ENCODE results near the gene FCN3.

The FCN3 gene

GRCh38 chr1:27360159-27361043 lies 14.2 kb downstream of the FCN3 start:
- TF ChIP-seq CTCF (conservative IDR thresholded peaks at IDR 0.05; ENCODE audit: low read depth), result no peak
- CTCF ChIA-PET, result interaction anchor here (0.6 to 4.9 kb wide), 4 partner anchors 9 to 60 kb away, joined by 3 to 21 read pairs (median 4); no protein-coding TSS in a partner anchor

GRCh38 chr1:27359822-27360158 lies 14.8 kb downstream of the FCN3 start:
- TF ChIP-seq CTCF (conservative IDR thresholded peaks at IDR 0.05; ENCODE audit: low read depth), result no peak
- no peak for DNase-seq (ENCODE audit: low spot score)
- CTCF ChIA-PET, result interaction anchor here (0.6 to 4.9 kb wide), 2 partner anchors 45 to 60 kb away, joined by 5 to 21 read pairs; no protein-coding TSS in a partner anchor
- POLR2A ChIA-PET (ENCODE audit: low non-redundant PET), result interaction anchor here (0.6 kb wide), 1 partner anchor 11 kb away, joined by 4 read pairs; no protein-coding TSS in a partner anchor
- H3K27ac ChIP-seq, result peak overlapping the region; percentile 98

More at GRCh38 chr1:27360159-27361043, 14.2 kb downstream of the FCN3 start:
- peak overlapping the region; percentile 100 for H3K27ac ChIP-seq
- no peak for DNase-seq (ENCODE audit: low spot score)
- POLR2A ChIA-PET (ENCODE audit: low non-redundant PET), result interaction anchor here (0.6 kb wide), 1 partner anchor 11 kb away, joined by 4 read pairs; no protein-coding TSS in a partner anchor

GRCh38 chr1:27358928-27359313 lies 15.7 kb downstream of the FCN3 start:
- DNase-seq (ENCODE audit: low spot score), result no peak
- CTCF ChIA-PET, result interaction anchor here (0.8 to 4.9 kb wide), 4 partner anchors 16 to 59 kb away, joined by 4 to 21 read pairs (median 8); no protein-coding TSS in a partner anchor
- peak overlapping the region; percentile 98 for H3K27ac ChIP-seq
- TF ChIP-seq CTCF (conservative IDR thresholded peaks at IDR 0.05; ENCODE audit: low read depth), result no peak
- POLR2A ChIA-PET (ENCODE audit: low non-redundant PET), result interaction anchor here (1.7 kb wide), 1 partner anchor 8 kb away, joined by 5 read pairs; the partner anchor contains the start of gene MAP3K6

- ChIA-PET POLR2A (ENCODE audit: low non-redundant PET) (interaction anchor here (1.7 kb wide), 1 partner anchor 8 kb away, joined by 5 read pairs; the partner anchor contains the start of gene MAP3K6), CTCF (interaction anchor here (0.6 to 4.9 kb wide), 14 partner anchors 7 to 58 kb away, joined by 3 to 21 read pairs (median 6); no protein-coding TSS in a partner anchor)
- TF ChIP-seq CTCF (conservative IDR thresholded peaks at IDR 0.05; ENCODE audit: low read depth), result no peak
- DNase-seq (ENCODE audit: low spot score), result no peak
- peak overlapping the region; percentile 98 for H3K27ac ChIP-seq
Measured at GRCh38 chr1:27358038-27358927, 16.3 kb downstream of the FCN3 start.

GRCh38 chr1:27357281-27358037 lies 17.2 kb downstream of the FCN3 start:
- ChIA-PET POLR2A (ENCODE audit: low non-redundant PET) (interaction anchor here (1.7 kb wide), 1 partner anchor 9 kb away, joined by 5 read pairs; the partner anchor contains the start of gene MAP3K6), CTCF (interaction anchor here (0.5 to 4.9 kb wide), 20 partner anchors 8 to 781 kb away, joined by 3 to 21 read pairs (median 4); no protein-coding TSS in a partner anchor)
- peak overlapping the region; percentile 98 for H3K27ac ChIP-seq
- peak; percentile 92 for TF ChIP-seq CTCF (conservative IDR thresholded peaks at IDR 0.05; ENCODE audit: low read depth)
- DNase-seq (ENCODE audit: low spot score), result peak; percentile 77

Measured in RWPE1 (cell line).